ENCODE results near the gene NRF1.

DNA sequence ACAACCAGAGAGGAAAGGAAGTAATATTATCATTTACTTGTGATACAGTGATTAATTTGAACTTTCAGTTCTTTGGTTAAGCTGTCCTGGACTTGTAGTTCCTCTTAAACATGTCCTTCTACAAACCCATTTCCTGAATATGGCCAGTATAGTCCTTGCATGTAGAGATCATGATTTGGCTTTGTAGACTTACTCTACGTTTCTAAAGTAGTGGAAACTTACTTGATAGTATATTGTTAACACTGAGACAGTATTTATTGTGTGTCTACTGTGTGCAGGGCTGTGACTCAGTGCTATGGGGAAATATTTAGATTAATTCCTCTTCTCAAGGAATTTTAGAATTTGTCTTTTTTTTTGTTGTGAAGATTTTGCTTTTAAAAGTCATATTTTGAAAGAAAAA lies 109.5 kb downstream of the NRF1 start:
- no peak for TF ChIP-seq POLR2A (IDR thresholded peaks at IDR 0.05)
- TF ChIP-seq CTCF (IDR thresholded peaks at IDR 0.05) = no peak
- no peak for TF ChIP-seq EP300 (IDR thresholded peaks at IDR 0.05)

All from tibial nerve (tissue), 4 donors.